ENCODE results near the gene MYO1D.
"Not testable (repeated sequence)": the region's sequence is repeated elsewhere in the genome, so short reads cannot be mapped to it uniquely, and the experiment has no call there.

Gene MYO1D

DNA sequence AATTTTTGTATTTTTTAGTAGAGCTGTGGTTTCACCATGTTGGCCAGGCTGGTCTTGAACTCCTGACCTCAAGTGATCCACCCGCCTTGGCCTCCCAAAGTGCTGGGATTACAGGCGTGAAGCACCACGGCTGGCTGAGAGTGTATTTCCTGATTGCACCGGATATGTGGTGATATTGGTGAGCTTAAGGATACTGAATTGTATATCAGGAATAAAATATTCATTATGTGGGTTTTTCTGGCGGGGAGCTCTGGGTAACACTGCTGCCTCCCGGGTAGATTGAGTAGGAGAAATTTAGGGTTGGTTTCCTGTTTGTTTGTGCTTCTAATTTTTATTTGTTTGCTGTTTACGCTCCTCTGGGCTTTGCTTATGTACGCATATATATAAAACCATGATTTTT is 43.4 kb upstream of the MYO1D start:
- Histone ChIP-seq H3K36me3 (replicated peaks; ENCODE audit: low read depth, low read length) (no peaks in the 10 kb centered on the region), H3K4me3 (ENCODE audit: low read length) (no peak overlapping the region), H3K27ac (ENCODE audit: low read length) (no peak overlapping the region), H3K4me1 (ENCODE audit: low read length) (peaks cover 2% of the 10 kb centered on the region), H4K20me1 (ENCODE audit: insufficient read depth, low read length) (no peaks in the 10 kb centered on the region), H3K79me2 (ENCODE audit: low read length) (no peaks in the 10 kb centered on the region), H3K27me3 (ENCODE audit: low read depth, low read length) (no peaks in the 10 kb centered on the region), H3K4me2 (ENCODE audit: low read length) (no peak overlapping the region), H2AFZ (ENCODE audit: low read depth, low read length) (no peak overlapping the region), H3K9me3 (ENCODE audit: insufficient read depth, low read length) (no peaks in the 10 kb centered on the region), H3K9ac (ENCODE audit: low read length) (no peak overlapping the region)
- TF ChIP-seq, protein P1, sequence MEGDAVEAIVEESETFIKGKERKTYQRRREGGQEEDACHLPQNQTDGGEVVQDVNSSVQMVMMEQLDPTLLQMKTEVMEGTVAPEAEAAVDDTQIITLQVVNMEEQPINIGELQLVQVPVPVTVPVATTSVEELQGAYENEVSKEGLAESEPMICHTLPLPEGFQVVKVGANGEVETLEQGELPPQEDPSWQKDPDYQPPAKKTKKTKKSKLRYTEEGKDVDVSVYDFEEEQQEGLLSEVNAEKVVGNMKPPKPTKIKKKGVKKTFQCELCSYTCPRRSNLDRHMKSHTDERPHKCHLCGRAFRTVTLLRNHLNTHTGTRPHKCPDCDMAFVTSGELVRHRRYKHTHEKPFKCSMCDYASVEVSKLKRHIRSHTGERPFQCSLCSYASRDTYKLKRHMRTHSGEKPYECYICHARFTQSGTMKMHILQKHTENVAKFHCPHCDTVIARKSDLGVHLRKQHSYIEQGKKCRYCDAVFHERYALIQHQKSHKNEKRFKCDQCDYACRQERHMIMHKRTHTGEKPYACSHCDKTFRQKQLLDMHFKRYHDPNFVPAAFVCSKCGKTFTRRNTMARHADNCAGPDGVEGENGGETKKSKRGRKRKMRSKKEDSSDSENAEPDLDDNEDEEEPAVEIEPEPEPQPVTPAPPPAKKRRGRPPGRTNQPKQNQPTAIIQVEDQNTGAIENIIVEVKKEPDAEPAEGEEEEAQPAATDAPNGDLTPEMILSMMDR (IDR thresholded peaks at IDR 0.05; ENCODE audit: low read depth, low read length) = no peak
- TF ChIP-seq EZH2phosphoT487 (IDR thresholded peaks at IDR 0.05; ENCODE audit: low read depth) = no peak

DNA sequence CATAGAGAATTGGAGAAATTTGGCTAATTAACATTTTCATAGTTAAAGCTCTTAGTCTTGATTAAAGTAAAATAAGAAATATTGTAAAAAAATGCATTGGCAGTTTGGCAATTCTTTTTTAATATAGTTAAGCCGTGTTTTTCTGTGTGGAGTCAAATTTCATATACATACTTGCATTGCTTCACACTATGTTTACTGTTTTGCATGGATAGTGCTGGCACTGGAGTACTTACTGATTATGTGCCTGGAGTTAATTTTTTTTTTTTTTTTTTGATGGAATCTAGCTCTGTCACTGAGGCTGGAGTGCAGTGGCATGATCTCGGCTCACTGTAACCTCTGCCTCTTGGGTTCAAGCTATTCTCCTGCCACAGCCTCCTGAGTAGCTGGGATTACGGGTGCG is 43.0 kb upstream of the MYO1D start:
- H4K20me1 ChIP-seq (ENCODE audit: insufficient read depth, low read length); H3K4me3 ChIP-seq (ENCODE audit: low read length); H3K9ac ChIP-seq (ENCODE audit: low read length); H3K4me1 ChIP-seq (ENCODE audit: low read length); H2AFZ ChIP-seq (ENCODE audit: low read depth, low read length); H3K27ac ChIP-seq (ENCODE audit: low read length); H3K27me3 ChIP-seq (ENCODE audit: low read depth, low read length); H3K36me3 ChIP-seq (replicated peaks; ENCODE audit: low read depth, low read length); H3K79me2 ChIP-seq (ENCODE audit: low read length); H3K9me3 ChIP-seq (ENCODE audit: insufficient read depth, low read length); H3K4me2 ChIP-seq (ENCODE audit: low read length): not testable (repeated sequence)

DNA sequence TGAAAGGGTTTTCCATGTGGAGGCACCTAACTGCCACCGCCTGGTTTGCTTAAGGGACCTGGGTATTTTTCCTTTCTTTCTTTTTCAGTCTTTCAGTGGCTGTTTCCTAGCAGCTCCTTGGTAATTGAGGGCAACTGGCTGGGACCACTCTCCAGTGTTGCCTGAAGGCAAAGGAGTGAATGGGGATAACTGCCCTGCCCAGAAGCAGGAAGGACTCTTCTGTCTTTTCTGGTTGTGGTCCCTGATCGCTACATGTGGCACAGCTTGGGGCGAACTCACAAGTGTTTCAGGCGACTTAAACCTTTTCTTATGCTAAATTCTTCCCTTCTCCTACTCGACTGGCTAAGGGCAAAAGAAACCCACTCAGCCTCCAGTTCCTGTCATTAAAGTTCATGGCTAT is 40.9 kb upstream of the MYO1D start:
- Histone ChIP-seq H2AFZ (ENCODE audit: low read depth, low read length) (no peak overlapping the region), H3K4me3 (ENCODE audit: low read length) (no peak overlapping the region), H3K4me2 (ENCODE audit: low read length) (no peak overlapping the region), H3K9ac (ENCODE audit: low read length) (no peak overlapping the region), H3K36me3 (replicated peaks; ENCODE audit: low read depth, low read length) (no peaks in the 10 kb centered on the region), H3K27ac (ENCODE audit: low read length) (no peak overlapping the region), H4K20me1 (ENCODE audit: insufficient read depth, low read length) (no peaks in the 10 kb centered on the region), H3K9me3 (ENCODE audit: insufficient read depth, low read length) (no peaks in the 10 kb centered on the region), H3K4me1 (ENCODE audit: low read length) (peaks cover 8% of the 10 kb centered on the region), H3K27me3 (ENCODE audit: low read depth, low read length) (no peaks in the 10 kb centered on the region), H3K79me2 (ENCODE audit: low read length) (no peaks in the 10 kb centered on the region)
- TF ChIP-seq, protein P1 (IDR thresholded peaks at IDR 0.05; ENCODE audit: low read depth, low read length) = no peak
- TF ChIP-seq EZH2phosphoT487 (IDR thresholded peaks at IDR 0.05; ENCODE audit: low read depth) = no peak

DNA sequence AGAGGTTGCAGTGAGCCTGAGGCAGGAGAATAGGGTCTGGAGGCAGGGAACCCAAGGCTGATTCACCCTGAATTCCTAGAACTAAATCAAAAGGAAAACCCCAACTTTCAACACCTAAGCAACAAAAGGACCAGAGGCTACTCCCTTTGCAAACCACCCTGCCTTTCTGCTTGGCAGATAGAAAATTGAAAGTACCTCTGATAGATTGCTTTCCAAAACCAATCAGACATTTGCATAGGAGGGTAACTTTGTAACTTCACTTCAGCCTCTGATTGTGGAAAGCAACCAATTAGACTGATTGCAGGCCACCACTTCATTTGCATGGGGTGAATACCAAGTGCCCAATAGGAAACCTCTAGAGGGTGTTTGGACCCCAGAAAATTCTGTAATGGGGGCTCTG is 40.2 kb upstream of the MYO1D start:
- Histone ChIP-seq H3K27ac (ENCODE audit: low read length) (no peak overlapping the region), H3K4me2 (ENCODE audit: low read length) (no peak overlapping the region), H2AFZ (ENCODE audit: low read depth, low read length) (no peak overlapping the region), H3K27me3 (ENCODE audit: low read depth, low read length) (no peaks in the 10 kb centered on the region), H4K20me1 (ENCODE audit: insufficient read depth, low read length) (no peaks in the 10 kb centered on the region), H3K4me3 (ENCODE audit: low read length) (no peak overlapping the region), H3K9me3 (ENCODE audit: insufficient read depth, low read length) (no peaks in the 10 kb centered on the region), H3K79me2 (ENCODE audit: low read length) (no peaks in the 10 kb centered on the region), H3K4me1 (ENCODE audit: low read length) (peaks cover 8% of the 10 kb centered on the region), H3K9ac (ENCODE audit: low read length) (no peak overlapping the region), H3K36me3 (replicated peaks; ENCODE audit: low read depth, low read length) (no peaks in the 10 kb centered on the region)
- TF ChIP-seq, protein P1 (IDR thresholded peaks at IDR 0.05; ENCODE audit: low read depth, low read length) = no peak
- no peak for TF ChIP-seq EZH2phosphoT487 (IDR thresholded peaks at IDR 0.05; ENCODE audit: low read depth)

DNA sequence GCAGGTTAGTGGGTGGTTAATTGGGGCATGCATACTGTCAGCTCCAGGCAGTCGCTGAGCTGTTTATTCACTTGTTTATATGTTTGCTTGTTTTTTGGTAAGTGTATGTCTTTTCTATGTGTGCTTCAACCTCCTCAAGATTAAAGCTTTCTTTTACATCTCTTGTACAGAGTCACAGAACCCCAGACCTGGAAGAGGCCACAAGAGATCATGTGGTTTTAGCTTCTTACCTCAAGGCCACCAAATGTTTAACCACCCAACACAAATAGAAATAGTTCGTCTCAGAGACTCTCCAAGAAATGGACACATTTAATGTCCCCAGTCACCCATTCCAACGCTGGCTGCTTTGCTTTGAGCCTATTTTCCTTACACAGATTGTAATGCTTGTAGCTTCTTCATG is 39.2 kb upstream of the MYO1D start:
- no peaks in the 10 kb centered on the region for H3K27me3 ChIP-seq (ENCODE audit: low read depth, low read length)

More for the DNA sequence above, 39.2 kb upstream of the MYO1D start:
- H3K36me3 ChIP-seq (replicated peaks; ENCODE audit: low read depth, low read length) = no peaks in the 10 kb centered on the region
- H3K4me2 ChIP-seq (ENCODE audit: low read length) = no peak overlapping the region
- no peak overlapping the region for H3K9ac ChIP-seq (ENCODE audit: low read length)
- TF ChIP-seq, protein P1 (IDR thresholded peaks at IDR 0.05; ENCODE audit: low read depth, low read length) = no peak
- TF ChIP-seq EZH2phosphoT487 (IDR thresholded peaks at IDR 0.05; ENCODE audit: low read depth) = no peak
- H3K79me2 ChIP-seq (ENCODE audit: low read length) = no peaks in the 10 kb centered on the region
- no peaks in the 10 kb centered on the region for H3K9me3 ChIP-seq (ENCODE audit: insufficient read depth, low read length)
- no peak overlapping the region for H3K4me3 ChIP-seq (ENCODE audit: low read length)
- no peak overlapping the region for H3K27ac ChIP-seq (ENCODE audit: low read length)
- H4K20me1 ChIP-seq (ENCODE audit: insufficient read depth, low read length) = no peaks in the 10 kb centered on the region
- H2AFZ ChIP-seq (ENCODE audit: low read depth, low read length) = no peak overlapping the region
- H3K4me1 ChIP-seq (ENCODE audit: low read length) = peaks cover 8% of the 10 kb centered on the region

All from OCI-LY3 (cell line).